GM18951 (cell line): ENCODE results near the gene ENTPD7.

ENCODE experiments used
- POLR2A ChIP-seq: IDR thresholded peaks from 4 replicates; pipeline ENCODE4 v1.6.1; 2011; ENCODE audit warnings: mild to moderate bottlenecking; ENCODE audit not compliant: insufficient read length, insufficient read depth; ENCODE audit errors: extremely low read depth
- in situ Hi-C: fragments of 300-500 bp; cut with MboI; formaldehyde crosslinking; loops from one replicate; pipeline ENCODE4 v1.12.0; 2022; ENCODE audit warnings: low sequenced_read_pairs, mixed read lengths, inconsistent platforms; ENCODE audit not compliant: unreplicated experiment

The ENTPD7 gene

GRCh38 chr10:99754670-99755069 is 95.4 kb downstream of the ENTPD7 start:
- TF ChIP-seq POLR2A: no peak

More at GRCh38 chr10:99754670-99755069, 95.4 kb downstream of the ENTPD7 start:
- in situ Hi-C loops: no loop called here
